Measurements from ENCODE around the gene LGALS7B. TPM values are rescaled to one million over a fixed set of nuclear protein-coding genes. Genes with fewer than 3 reads are reported as not detected.

LGALS7B gene
- total RNA-seq, 1 experiment from 2014 or later, result 3.6 TPM

GRCh38 chr19:38740257-38740592, 48.8 kb upstream of the LGALS7B start:
- intact Hi-C loops (cut with micrococcal nuclease; ENCODE audit: unreplicated experiment) (no loop called here), in situ Hi-C loops (cut with HindIII; ENCODE audit: low pct_unique_long_range_greater_than_20kb, low sequenced_read_pairs) (no loop called here)
- no peaks in the 10 kb centered on the region for H3K9me3 ChIP-seq (ENCODE audit: control insufficient read depth, insufficient read depth, low read depth, low read length)
- no peaks in the 10 kb centered on the region for H3K36me3 ChIP-seq (ENCODE audit: control insufficient read depth, insufficient read depth, low read length)
- H3K4me1 ChIP-seq (ENCODE audit: control insufficient read depth, insufficient read depth, low read length), result peaks cover 5% of the 10 kb centered on the region
- DNase-seq (ENCODE audit: low read depth, low spot score) (no peak), ATAC-seq (no peak)
- TF ChIP-seq REST (IDR thresholded peaks at IDR 0.05; ENCODE audit: insufficient read depth in 1 of 2, low read depth in 2 of 2, low read length in 1 of 2) (no peak), SIN3A (IDR thresholded peaks at IDR 0.05; ENCODE audit: borderline replicate concordance, insufficient read depth, low read depth, low read length) (no peak), TCF7L2 (IDR thresholded peaks at IDR 0.05; ENCODE audit: low read depth, low read length) (no peak)
- ChIA-PET POLR2A (interaction anchor here (0.6 to 1.2 kb wide), 5 partner anchors 109 to 210 kb away, joined by 3 to 6 read pairs (median 4); no protein-coding TSS in a partner anchor), CTCF (no interaction called here)
- 0 out of 2 replicates have a peak overlapping the region, but pooled peaks have one; percentile 0 for H3K27ac ChIP-seq (ENCODE audit: low read length)
- H3K4me3 ChIP-seq (ENCODE audit: low read depth in 2 of 2, low read length in 2 of 2), result no peak overlapping the region
- no peaks in the 10 kb centered on the region for H3K27me3 ChIP-seq (ENCODE audit: control insufficient read depth, insufficient read depth, low read length)
- BruUV-seq (replicated peaks), result no TSS peak

DNA sequence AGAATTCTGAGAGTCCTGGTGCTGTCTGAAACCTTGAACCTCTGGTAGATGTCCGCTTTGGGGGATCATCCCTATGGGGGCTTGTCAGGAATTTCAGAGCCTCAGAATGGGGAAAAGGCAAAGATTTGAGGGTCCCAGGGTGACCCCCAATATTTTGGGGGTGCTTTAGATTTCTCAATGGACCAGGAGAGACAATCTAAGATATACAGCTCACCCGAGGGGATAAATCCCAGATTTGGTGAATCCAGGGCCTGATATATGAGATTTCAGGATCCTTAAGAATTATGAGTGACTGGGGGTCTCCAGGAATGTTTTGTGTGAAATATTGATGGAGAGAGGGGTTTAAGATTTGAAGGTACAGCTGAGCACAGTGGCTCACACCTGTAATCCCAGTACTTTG, 48.1 kb upstream of the LGALS7B start:
- Histone ChIP-seq H3K4me1 (ENCODE audit: control insufficient read depth, insufficient read depth, low read length) (0 out of 2 replicates have a peak, but pooled peaks cover 4% of the 10 kb centered on the region), H3K27me3 (ENCODE audit: control insufficient read depth, insufficient read depth, low read length) (no peaks in the 10 kb centered on the region), H3K36me3 (ENCODE audit: control insufficient read depth, insufficient read depth, low read length) (no peaks in the 10 kb centered on the region), H3K27ac (ENCODE audit: low read length) (no peak overlapping the region), H3K4me3 (ENCODE audit: low read depth in 2 of 2, low read length in 2 of 2) (no peak overlapping the region), H3K9me3 (ENCODE audit: control insufficient read depth, insufficient read depth, low read depth, low read length) (no peaks in the 10 kb centered on the region)
- DNase-seq (ENCODE audit: low read depth, low spot score) (no peak), ATAC-seq (no peak)
- no TSS peak for BruUV-seq (replicated peaks)
- intact Hi-C loops (cut with micrococcal nuclease; ENCODE audit: unreplicated experiment) (no loop called here), in situ Hi-C loops (cut with HindIII; ENCODE audit: low pct_unique_long_range_greater_than_20kb, low sequenced_read_pairs) (no loop called here)
- no peak for TF ChIP-seq POLR2AphosphoS5 (IDR thresholded peaks at IDR 0.05; ENCODE audit: low read depth, low read length)
- no peak for TF ChIP-seq CTCF (IDR thresholded peaks at IDR 0.05)
- TF ChIP-seq TCF7L2 (IDR thresholded peaks at IDR 0.05; ENCODE audit: low read depth, low read length), result no peak
- TF ChIP-seq SIN3A (IDR thresholded peaks at IDR 0.05; ENCODE audit: borderline replicate concordance, insufficient read depth, low read depth, low read length), result no peak
- no peak for TF ChIP-seq REST (IDR thresholded peaks at IDR 0.05; ENCODE audit: insufficient read depth in 1 of 2, low read depth in 2 of 2, low read length in 1 of 2)
- ChIA-PET CTCF (interaction anchor here (0.7 to 1.0 kb wide), 2 partner anchors 101 to 201 kb away, joined by 5 to 6 read pairs; no protein-coding TSS in a partner anchor), POLR2A (interaction anchor here (0.6 to 1.2 kb wide), 2 partner anchors 108 to 211 kb away, joined by 3 to 4 read pairs; no protein-coding TSS in a partner anchor)

All from Panc1 (cell line).